GM23338 (cell line): ENCODE data around the gene CXCL8. TPM values are rescaled to one million over a fixed set of nuclear protein-coding genes. Genes with fewer than 3 reads are reported as not detected.

ENCODE experiments used
- ATAC-seq: fragments of 200-7000 bp; cut with Tn5 transposase; 3 replicates; pipeline ENCODE4 v1.9.1; 2020
- DNase-seq: peaks from one replicate; pipeline ENCODE4 v3.0.0-alpha.2; 2015; ENCODE audit warnings: low spot score
- H2AFZ ChIP-seq: fragments of 200-600 bp; sonication (generic); 2 replicates; pipeline ENCODE4 v1.8.0; 2016; ENCODE audit warnings: antibody characterized with exemption, mild to moderate bottlenecking, moderate library complexity
- H3F3A ChIP-seq: fragments of 200-600 bp; sonication (generic); replicated peaks from 2 replicates; pipeline ENCODE4 v1.8.0; 2017; ENCODE audit warnings: antibody characterized with exemption, mixed run types, low read depth
- H3K27ac ChIP-seq: fragments of 200-600 bp; sonication (generic); 2 replicates; pipeline ENCODE4 v1.6.1; 2016; ENCODE audit warnings: low read depth
- H3K27me3 ChIP-seq: fragments of 200-600 bp; sonication (generic); 2 replicates; pipeline ENCODE4 v1.8.0; 2016; ENCODE audit warnings: mild to moderate bottlenecking, mixed run types, moderate library complexity; ENCODE audit not compliant: insufficient read depth
- H3K36me3 ChIP-seq: fragments of 200-600 bp; sonication (generic); 2 replicates; pipeline ENCODE4 v1.8.0; 2016; ENCODE audit warnings: mild to moderate bottlenecking; ENCODE audit not compliant: insufficient read depth
- H3K4me1 ChIP-seq: fragments of 200-600 bp; sonication (generic); 2 replicates; pipeline ENCODE4 v1.8.0; 2016; ENCODE audit warnings: mild to moderate bottlenecking, moderate library complexity; ENCODE audit not compliant: insufficient read depth
- H3K4me2 ChIP-seq: fragments of 200-600 bp; sonication (generic); 2 replicates; pipeline ENCODE4 v1.7.1; 2017; ENCODE audit warnings: mixed run types
- H3K4me3 ChIP-seq: fragments of 200-600 bp; sonication (generic); 2 replicates; pipeline ENCODE4 v1.6.1; 2016; ENCODE audit warnings: mixed run types
- H3K79me2 ChIP-seq: fragments of 200-600 bp; sonication (generic); replicated peaks from 2 replicates; pipeline ENCODE4 v1.8.0; 2017; ENCODE audit warnings: mild to moderate bottlenecking; ENCODE audit not compliant: insufficient read depth
- H3K9me2 ChIP-seq: fragments of 200-600 bp; sonication (generic); 2 replicates; pipeline ENCODE4 v1.8.0; 2017; ENCODE audit not compliant: insufficient read depth
- H4K20me1 ChIP-seq: fragments of 200-600 bp; sonication (generic); replicated peaks from 2 replicates; pipeline ENCODE4 v1.8.0; 2017; ENCODE audit warnings: mild to moderate bottlenecking; ENCODE audit not compliant: insufficient read depth
- H3K27ac Mint-ChIP-seq: 2 replicates; pipeline ENCODE4 v1.8.0; 2020; ENCODE audit warnings: inconsistent platforms, mild to moderate bottlenecking, moderate library complexity, mixed read lengths
- H3K27me3 Mint-ChIP-seq: 3 replicates; pipeline ENCODE4 v1.8.0; 2022; ENCODE audit warnings: low read depth, mild to moderate bottlenecking, moderate library complexity, mixed read lengths, inconsistent platforms; ENCODE audit not compliant: insufficient read depth, poor library complexity
- H3K36me3 Mint-ChIP-seq: 3 replicates; pipeline ENCODE4 v1.8.0; 2021; ENCODE audit warnings: low read depth, mild to moderate bottlenecking, inconsistent platforms, moderate library complexity, mixed read lengths
- H3K4me1 Mint-ChIP-seq: 3 replicates; pipeline ENCODE4 v1.8.0; 2020; ENCODE audit warnings: mild to moderate bottlenecking, inconsistent platforms, mixed read lengths
- H3K4me3 Mint-ChIP-seq: 3 replicates; pipeline ENCODE4 v1.8.0; 2021; ENCODE audit warnings: moderate library complexity, mild to moderate bottlenecking, inconsistent platforms, mixed read lengths
- H3K9me3 Mint-ChIP-seq: 3 replicates; pipeline ENCODE4 v1.8.0; 2020; ENCODE audit warnings: moderate library complexity, mild to moderate bottlenecking, inconsistent platforms, mixed read lengths
- CREB1 ChIP-seq: fragments of 250-450 bp; sonication (Bioruptor Pico); IDR thresholded peaks from 2 replicates; pipeline ENCODE4 v1.5.0; 2020; ENCODE audit warnings: low read depth, mild to moderate bottlenecking, moderate library complexity
- CTCF ChIP-seq, 2 experiments: fragments of 200-600 bp in 1 of 2; sonication (generic) in 1 of 2; conservative IDR thresholded peaks; 2 replicates each; pipeline versions ENCODE4 v1.5.1 to v1.6.1; 2016 to 2017; ENCODE audit warnings: antibody characterized with exemption in 2 of 2, low read depth in 2 of 2, mild to moderate bottlenecking in 2 of 2, moderate library complexity in 1 of 2
- EZH2 ChIP-seq: fragments of 200-600 bp; sonication (generic); IDR thresholded peaks from one replicate; pipeline ENCODE4 v1.8.0; 2017; ENCODE audit warnings: antibody characterized with exemption, mild to moderate bottlenecking, low read depth; ENCODE audit not compliant: unreplicated experiment
- EZH2phosphoT487 ChIP-seq: fragments of 200-600 bp; sonication (generic); IDR thresholded peaks from one replicate; pipeline ENCODE4 v1.8.1; 2018; ENCODE audit warnings: antibody characterized with exemption; ENCODE audit not compliant: unreplicated experiment
- JUNB ChIP-seq: IDR thresholded peaks from one replicate; pipeline ENCODE4 v1.6.1; 2016; ENCODE audit warnings: antibody characterized with exemption; ENCODE audit not compliant: unreplicated experiment
- NANOG ChIP-seq: IDR thresholded peaks from 2 replicates; pipeline ENCODE4 v1.6.1; 2016; ENCODE audit warnings: antibody characterized with exemption, borderline replicate concordance
- POLR2AphosphoS5 ChIP-seq: IDR thresholded peaks from 2 replicates; pipeline ENCODE4 v1.6.1; 2016; ENCODE audit warnings: antibody characterized with exemption, low read depth
- STAT1 ChIP-seq: IDR thresholded peaks from one replicate; pipeline ENCODE4 v1.6.1; 2016; ENCODE audit warnings: antibody characterized with exemption; ENCODE audit not compliant: unreplicated experiment
- ZNF114 ChIP-seq: fragments of 250-450 bp; sonication (Bioruptor Pico); IDR thresholded peaks from 2 replicates; pipeline ENCODE4 v1.5.0; 2020; ENCODE audit warnings: mild to moderate bottlenecking, moderate library complexity
- ZNF331 ChIP-seq: fragments of 250-450 bp; sonication (Bioruptor Pico); IDR thresholded peaks from 2 replicates; pipeline ENCODE4 v1.5.0; 2020; ENCODE audit warnings: low read depth, mild to moderate bottlenecking, moderate library complexity
- polyA plus RNA-seq: library from polyadenylated mRNA; unstranded; fragments of >200 nt; fragmentation: Nextera tagmentation; extraction: Ambion mirVana; gene quantifications from 2 replicates; pipeline ENCODE4 v1.2.1, GENCODE V29; 2016
- total RNA-seq: library from RNA; depleted of rRNA; stranded (reverse); fragments of >200 nt; shearing (Covaris generic); gene quantifications from 2 replicates; pipeline ENCODE4 v1.2.3, GENCODE V29; 2014
- TF ChIP-seq, protein P1 (sequence below): IDR thresholded peaks from one replicate; pipeline ENCODE4 v1.6.1; 2018; ENCODE audit warnings: antibody characterized with exemption; ENCODE audit not compliant: unreplicated experiment
- TF ChIP-seq, protein P2 (sequence below): fragments of 250-450 bp; sonication (Bioruptor Pico); IDR thresholded peaks from 2 replicates; pipeline ENCODE4 v1.5.0; 2020; ENCODE audit warnings: mild to moderate bottlenecking, moderate library complexity
- TF ChIP-seq, protein P3 (sequence below): IDR thresholded peaks from 2 replicates; pipeline ENCODE4 v1.6.1; 2016; ENCODE audit warnings: antibody characterized with exemption

Gene CXCL8
- total and polyA plus RNA-seq, 2 experiments from 2014 or later = 0.11 TPM; not detected in 1

- peak overlapping the region; percentile 14; the same call in 1 of the 2 replicates for H2AFZ ChIP-seq
- no peaks in the 10 kb centered on the region for H3K27me3 Mint-ChIP-seq
- H3K4me3 ChIP-seq = no peak overlapping the region
- no peaks in the 10 kb centered on the region for H4K20me1 ChIP-seq
- H3F3A ChIP-seq = no peaks in the 10 kb centered on the region
- TF ChIP-seq, protein P1, sequence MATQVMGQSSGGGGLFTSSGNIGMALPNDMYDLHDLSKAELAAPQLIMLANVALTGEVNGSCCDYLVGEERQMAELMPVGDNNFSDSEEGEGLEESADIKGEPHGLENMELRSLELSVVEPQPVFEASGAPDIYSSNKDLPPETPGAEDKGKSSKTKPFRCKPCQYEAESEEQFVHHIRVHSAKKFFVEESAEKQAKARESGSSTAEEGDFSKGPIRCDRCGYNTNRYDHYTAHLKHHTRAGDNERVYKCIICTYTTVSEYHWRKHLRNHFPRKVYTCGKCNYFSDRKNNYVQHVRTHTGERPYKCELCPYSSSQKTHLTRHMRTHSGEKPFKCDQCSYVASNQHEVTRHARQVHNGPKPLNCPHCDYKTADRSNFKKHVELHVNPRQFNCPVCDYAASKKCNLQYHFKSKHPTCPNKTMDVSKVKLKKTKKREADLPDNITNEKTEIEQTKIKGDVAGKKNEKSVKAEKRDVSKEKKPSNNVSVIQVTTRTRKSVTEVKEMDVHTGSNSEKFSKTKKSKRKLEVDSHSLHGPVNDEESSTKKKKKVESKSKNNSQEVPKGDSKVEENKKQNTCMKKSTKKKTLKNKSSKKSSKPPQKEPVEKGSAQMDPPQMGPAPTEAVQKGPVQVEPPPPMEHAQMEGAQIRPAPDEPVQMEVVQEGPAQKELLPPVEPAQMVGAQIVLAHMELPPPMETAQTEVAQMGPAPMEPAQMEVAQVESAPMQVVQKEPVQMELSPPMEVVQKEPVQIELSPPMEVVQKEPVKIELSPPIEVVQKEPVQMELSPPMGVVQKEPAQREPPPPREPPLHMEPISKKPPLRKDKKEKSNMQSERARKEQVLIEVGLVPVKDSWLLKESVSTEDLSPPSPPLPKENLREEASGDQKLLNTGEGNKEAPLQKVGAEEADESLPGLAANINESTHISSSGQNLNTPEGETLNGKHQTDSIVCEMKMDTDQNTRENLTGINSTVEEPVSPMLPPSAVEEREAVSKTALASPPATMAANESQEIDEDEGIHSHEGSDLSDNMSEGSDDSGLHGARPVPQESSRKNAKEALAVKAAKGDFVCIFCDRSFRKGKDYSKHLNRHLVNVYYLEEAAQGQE = no peak
- TF ChIP-seq ZNF331 (CRISPR knock-in tag) (no peak), STAT1 (no peak), CREB1 (no peak), ZNF114 (CRISPR knock-in tag) (no peak), JUNB (no peak), EZH2phosphoT487 (no peak), NANOG (no peak), EZH2 (no peak), CTCF (conservative IDR thresholded peaks at IDR 0.05; ENCODE audit: low read depth in 2 of 2) (no peak), POLR2AphosphoS5 (no peak)
- TF ChIP-seq, protein P2, sequence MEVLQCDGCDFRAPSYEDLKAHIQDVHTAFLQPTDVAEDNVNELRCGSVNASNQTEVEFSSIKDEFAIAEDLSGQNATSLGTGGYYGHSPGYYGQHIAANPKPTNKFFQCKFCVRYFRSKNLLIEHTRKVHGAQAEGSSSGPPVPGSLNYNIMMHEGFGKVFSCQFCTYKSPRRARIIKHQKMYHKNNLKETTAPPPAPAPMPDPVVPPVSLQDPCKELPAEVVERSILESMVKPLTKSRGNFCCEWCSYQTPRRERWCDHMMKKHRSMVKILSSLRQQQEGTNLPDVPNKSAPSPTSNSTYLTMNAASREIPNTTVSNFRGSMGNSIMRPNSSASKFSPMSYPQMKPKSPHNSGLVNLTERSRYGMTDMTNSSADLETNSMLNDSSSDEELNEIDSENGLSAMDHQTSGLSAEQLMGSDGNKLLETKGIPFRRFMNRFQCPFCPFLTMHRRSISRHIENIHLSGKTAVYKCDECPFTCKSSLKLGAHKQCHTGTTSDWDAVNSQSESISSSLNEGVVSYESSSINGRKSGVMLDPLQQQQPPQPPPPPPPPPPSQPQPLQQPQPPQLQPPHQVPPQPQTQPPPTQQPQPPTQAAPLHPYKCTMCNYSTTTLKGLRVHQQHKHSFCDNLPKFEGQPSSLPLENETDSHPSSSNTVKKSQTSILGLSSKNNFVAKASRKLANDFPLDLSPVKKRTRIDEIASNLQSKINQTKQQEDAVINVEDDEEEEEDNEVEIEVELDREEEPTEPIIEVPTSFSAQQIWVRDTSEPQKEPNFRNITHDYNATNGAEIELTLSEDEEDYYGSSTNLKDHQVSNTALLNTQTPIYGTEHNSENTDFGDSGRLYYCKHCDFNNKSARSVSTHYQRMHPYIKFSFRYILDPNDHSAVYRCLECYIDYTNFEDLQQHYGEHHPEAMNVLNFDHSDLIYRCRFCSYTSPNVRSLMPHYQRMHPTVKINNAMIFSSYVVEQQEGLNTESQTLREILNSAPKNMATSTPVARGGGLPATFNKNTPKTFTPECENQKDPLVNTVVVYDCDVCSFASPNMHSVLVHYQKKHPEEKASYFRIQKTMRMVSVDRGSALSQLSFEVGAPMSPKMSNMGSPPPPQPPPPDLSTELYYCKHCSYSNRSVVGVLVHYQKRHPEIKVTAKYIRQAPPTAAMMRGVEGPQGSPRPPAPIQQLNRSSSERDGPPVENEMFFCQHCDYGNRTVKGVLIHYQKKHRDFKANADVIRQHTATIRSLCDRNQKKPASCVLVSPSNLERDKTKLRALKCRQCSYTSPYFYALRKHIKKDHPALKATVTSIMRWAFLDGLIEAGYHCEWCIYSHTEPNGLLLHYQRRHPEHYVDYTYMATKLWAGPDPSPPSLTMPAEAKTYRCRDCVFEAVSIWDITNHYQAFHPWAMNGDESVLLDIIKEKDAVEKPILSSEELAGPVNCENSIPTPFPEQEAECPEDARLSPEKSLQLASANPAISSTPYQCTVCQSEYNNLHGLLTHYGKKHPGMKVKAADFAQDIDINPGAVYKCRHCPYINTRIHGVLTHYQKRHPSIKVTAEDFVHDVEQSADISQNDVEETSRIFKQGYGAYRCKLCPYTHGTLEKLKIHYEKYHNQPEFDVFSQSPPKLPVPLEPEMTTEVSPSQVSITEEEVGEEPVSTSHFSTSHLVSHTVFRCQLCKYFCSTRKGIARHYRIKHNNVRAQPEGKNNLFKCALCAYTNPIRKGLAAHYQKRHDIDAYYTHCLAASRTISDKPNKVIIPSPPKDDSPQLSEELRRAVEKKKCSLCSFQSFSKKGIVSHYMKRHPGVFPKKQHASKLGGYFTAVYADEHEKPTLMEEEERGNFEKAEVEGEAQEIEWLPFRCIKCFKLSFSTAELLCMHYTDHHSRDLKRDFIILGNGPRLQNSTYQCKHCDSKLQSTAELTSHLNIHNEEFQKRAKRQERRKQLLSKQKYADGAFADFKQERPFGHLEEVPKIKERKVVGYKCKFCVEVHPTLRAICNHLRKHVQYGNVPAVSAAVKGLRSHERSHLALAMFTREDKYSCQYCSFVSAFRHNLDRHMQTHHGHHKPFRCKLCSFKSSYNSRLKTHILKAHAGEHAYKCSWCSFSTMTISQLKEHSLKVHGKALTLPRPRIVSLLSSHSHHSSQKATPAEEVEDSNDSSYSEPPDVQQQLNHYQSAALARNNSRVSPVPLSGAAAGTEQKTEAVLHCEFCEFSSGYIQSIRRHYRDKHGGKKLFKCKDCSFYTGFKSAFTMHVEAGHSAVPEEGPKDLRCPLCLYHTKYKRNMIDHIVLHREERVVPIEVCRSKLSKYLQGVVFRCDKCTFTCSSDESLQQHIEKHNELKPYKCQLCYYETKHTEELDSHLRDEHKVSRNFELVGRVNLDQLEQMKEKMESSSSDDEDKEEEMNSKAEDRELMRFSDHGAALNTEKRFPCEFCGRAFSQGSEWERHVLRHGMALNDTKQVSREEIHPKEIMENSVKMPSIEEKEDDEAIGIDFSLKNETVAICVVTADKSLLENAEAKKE (CRISPR knock-in tag) = no peak
- TF ChIP-seq, protein P3, sequence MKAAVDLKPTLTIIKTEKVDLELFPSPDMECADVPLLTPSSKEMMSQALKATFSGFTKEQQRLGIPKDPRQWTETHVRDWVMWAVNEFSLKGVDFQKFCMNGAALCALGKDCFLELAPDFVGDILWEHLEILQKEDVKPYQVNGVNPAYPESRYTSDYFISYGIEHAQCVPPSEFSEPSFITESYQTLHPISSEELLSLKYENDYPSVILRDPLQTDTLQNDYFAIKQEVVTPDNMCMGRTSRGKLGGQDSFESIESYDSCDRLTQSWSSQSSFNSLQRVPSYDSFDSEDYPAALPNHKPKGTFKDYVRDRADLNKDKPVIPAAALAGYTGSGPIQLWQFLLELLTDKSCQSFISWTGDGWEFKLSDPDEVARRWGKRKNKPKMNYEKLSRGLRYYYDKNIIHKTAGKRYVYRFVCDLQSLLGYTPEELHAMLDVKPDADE = no peak
- H3K9me2 ChIP-seq = no peaks in the 10 kb centered on the region
- H3K27me3 ChIP-seq = no peaks in the 10 kb centered on the region
- peaks cover 4% of the 10 kb centered on the region; the same call in 1 of the 3 replicates for H3K4me1 Mint-ChIP-seq
- no peaks in the 10 kb centered on the region for H3K36me3 Mint-ChIP-seq
- ATAC-seq (no peak), DNase-seq (no peak)
- H3K4me2 ChIP-seq = no peak overlapping the region
- H3K4me3 Mint-ChIP-seq = no peak overlapping the region
- H3K27ac ChIP-seq = no peak overlapping the region
- H3K79me2 ChIP-seq = no peaks in the 10 kb centered on the region
- no peak overlapping the region for H3K27ac Mint-ChIP-seq
- H3K9me3 Mint-ChIP-seq = no peaks in the 10 kb centered on the region; the same call in 2 of the 3 replicates
- H3K4me1 ChIP-seq = no peaks in the 10 kb centered on the region
- no peaks in the 10 kb centered on the region for H3K36me3 ChIP-seq
These were observed 40.5 kb downstream of the CXCL8 start for GRCh38 chr4:73780834-73781233.
